Measurements from ENCODE around the gene MYH7B.

Gene MYH7B

DNA sequence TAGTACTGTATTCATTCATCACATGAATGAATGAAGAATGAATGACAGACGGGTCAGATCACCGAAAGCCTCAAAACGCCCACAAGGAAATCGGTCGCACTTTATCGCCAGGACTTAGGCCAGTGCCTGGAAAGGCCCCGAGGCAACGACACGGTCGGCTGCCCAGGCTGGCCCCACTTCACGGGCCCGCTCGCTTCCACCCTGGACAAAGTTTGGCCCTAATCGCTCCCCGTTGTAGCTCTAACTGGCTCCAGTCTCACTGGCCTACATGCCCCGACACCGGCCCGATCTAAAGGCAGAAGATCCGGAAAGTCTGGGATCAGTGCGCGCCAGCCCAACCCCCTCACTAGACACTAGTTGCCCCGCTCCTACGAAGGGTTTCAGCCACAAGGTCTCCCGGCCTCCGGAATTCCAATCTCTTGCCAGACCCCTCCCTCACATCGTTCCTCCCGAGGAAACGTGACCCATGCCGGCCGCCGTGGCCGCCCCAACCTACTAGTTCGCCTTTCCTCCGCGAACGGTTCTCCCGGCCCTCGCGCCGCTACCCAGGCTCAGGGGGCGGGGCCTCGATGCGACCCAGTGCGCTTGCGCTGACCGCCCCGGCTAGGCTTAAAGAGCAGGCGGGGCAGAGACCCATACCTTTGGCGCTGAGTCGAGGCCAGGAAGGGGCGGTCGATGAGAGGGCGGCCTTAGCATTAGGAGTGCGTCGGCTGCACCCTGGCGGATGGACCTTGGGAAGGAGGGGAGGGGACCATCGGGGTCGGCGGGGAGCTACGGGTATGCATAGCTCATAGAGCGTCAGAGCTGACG, at the start of gene MYH7B, which contains the start of gene GSS:
Gene MYH7B, plus strand, starts transcription at position 638 of the 810 bp plus-strand sequence. CDS start 22,138 bp downstream, outside the sequence.
Gene GSS, minus strand, starts transcription at position 576 of the 810 bp plus-strand sequence. CDS start 3,954 bp downstream, outside the sequence.
- peak; percentile 95 for DNase-seq (ENCODE audit: low read depth)

DNA sequence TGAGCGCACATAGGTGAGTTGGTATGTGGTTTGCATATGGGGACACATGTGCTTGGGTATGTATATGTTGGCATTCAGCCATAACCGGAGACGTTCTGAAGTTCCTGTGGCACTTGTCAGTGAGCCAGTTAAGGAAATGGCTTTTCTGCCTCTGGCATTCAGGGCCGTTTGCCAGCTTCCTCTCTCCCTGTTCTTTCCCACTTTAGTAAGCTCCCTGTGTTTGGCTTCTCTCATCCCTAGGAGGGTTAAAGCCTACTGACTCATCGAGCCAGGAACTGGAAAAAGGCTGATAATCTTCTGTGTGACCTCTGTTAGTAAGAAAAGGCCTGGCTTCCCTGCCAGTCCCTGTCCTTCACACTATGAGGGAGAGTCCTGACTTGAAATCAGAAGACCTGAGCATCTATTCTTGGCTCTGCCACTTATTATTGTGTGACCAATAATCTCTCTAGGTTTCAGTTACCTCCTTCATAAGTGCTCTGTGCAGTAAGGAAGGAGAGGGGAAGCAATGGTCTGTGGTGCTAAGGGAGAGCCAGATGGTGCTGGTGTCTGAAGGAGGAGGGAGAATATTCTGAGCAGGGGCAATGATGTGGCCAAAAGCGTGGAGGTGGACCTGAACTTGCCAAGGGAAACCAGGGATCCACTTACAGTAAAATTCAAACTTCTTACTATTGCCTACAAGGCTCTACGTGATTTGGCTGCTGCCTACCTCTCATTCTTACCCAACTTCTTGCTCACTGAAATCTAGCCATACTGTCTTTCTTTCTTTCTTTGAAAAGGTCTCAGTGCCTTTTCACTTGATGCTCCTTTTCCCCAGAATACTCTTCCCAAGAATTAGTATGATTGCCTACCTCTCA, 47.8 kb upstream of the MYH7B start:
- DNase-seq (ENCODE audit: low read depth), result peak; percentile 98

DNA sequence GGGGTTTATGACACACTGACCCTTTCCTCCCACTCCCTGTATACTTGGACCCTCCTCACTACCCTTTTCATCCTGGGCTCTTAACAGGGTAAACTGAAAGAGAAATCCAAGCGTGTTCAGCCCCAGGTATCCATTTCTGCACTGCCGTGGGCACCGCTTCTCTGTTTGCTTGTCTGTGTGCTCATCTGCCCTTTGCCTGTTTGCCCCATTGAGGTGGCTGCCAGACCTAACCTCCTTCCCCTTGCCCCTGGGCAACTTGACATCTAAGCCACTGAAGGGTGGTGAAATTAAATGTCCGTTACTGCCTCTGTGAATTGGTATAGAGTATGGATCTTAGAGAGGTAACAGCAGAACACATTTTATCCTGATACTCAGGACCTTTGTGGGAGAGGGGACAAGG, 40.5 kb upstream of the MYH7B start:
- no peak for DNase-seq (ENCODE audit: low read depth)

DNA sequence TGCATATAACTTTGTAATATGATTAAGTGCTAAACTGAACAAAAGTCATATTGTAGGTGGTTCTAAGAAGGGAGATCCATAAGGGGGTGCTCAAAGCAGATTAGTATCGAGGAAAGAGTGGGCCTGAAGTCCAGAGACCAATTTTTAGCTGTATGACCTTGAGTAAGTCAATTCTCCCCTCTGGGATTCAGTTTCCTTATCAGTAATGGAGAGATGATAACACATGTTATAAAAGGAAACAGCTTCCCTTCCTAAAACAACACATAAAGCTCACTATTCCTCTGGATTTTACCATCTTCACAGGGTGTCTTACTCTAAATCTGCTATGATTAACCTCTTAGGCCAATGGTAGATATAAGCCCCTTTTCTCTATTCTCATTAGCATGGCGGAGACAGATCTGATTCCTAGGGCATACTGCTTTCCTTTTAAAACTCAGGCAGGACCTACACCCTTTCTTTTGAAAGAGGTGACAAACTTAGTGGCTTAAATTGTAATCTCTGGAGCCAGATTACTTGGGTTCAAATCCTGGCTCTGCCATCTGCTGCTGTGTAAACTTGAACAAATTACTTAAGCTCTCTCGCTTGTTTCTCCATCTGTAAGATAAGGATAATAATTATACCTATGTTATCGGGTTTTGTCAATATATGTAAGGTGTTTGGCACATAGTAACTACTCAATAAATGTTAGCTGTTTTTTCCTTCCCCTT, 39.8 kb upstream of the MYH7B start:
- DNase-seq (ENCODE audit: low read depth), result no peak

DNA sequence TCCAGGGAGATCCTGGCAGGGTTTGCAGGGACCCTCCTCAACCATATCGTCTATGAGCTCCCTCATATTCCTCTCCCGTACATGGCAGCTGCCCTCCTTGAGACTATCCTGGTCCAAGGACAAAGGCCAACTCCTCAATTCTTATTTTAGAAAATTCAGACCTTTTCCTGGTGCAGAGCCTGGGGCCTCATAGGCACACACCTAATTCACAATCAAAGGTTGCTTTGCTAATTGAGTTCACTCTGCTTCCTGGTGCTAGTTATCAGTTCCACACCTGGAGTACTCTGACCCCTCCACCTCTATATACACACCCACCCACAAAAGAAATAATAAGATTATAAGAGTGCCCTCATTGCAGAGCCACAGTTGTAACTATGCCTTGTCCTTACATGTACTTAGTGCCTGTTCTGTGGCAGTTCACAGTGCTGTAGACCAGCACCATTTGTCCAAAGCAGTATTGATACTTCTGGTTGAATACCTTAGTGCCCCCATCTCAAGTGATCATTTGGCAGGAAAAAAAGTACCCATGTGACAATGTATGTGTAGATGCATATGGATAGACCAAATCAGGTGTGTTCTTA, 38.8 kb upstream of the MYH7B start:
- DNase-seq (ENCODE audit: low read depth), result no peak

DNA sequence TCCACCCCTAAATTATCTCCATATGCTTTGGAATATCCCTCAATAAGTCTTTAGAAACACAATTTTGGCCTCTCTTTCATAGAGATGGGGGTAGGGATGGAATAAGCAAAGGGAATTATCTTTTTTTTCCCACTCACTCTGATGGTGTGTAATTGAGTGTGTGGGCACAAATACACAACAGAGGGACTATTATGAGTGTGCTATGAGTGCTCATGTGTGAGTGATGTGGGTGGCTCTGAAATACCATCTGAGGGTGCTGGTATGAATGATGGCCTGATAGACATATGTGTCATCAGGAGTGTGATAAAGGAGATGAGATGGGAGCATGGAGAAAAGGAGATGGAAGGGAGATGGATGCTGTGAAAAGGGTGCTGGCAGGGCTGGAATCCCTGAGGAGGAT, 35.6 kb upstream of the MYH7B start:
- DNase-seq (ENCODE audit: low read depth), result no peak

DNA sequence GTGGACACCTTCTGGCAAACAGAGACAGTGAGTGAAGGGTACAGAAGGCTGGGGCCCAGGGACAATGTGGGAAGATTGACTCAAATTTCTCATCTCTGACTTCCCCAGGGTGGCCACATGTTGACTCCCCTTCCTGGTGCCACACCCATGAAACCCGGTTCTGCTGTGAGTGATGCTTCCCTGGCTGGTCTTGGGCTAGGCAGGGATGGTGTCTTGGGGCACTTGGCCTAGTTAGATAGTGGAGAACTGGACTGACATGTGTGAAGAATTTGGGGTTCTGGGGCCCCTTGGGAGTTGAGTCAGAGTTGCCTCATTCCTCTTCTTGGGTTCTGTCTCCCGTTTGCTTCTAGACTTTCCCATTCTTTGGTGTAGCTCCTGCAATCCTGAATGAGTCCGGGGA, 34.2 kb upstream of the MYH7B start:
- DNase-seq (ENCODE audit: low read depth), result no peak

DNA sequence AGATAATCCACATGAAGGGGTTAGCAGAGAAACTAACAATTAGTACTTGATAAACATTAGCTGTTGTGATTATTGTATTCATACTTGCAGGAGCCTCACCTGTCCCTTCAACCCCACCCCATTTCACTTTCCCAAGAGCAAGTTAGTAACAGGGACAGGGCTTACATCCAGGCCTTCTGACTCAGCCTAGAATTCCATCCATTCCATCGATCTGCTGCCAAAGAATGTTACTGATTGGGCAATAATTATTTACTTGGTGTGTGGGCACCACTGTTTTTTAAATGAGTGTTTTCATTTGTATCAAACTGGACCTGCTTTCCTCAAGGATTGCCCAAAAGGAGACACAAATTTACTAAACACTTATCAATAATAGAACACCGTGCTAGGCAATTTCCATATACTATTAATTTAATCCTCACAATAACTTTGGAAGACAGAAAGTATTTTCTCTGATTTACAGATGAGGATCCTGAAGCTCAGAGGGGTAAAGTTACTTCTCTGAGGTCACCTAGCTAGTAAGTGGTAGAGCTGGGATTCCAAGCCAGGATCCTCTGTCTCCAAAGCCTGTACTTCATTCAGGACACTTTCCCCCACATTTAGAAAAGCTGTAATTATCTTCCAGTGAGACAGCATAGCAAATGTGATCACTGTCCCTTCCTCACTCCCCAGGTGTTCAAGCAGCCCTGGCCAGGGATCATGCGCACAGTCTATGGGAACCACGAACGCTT, 32.9 kb upstream of the MYH7B start:
- peak; percentile 86 for DNase-seq (ENCODE audit: low read depth)

DNA sequence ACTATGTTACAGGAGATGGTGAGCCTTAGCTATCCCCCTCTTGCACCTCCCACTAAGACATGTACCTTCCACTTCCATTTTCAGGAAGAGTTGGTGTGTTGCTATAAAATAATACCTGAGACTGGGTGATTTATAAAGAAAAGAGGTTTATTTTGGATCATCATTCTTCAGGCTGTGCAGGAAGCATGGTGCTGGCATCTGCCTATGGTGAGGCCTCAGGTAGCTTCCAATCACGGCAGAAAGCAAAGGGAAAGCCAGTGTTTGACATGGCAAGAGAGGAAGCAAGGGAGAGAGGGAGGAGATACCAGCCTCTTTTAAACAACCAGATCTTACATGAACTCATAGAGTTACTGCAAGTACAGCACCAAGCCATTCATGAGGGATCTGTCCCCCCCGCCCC, 32.3 kb upstream of the MYH7B start:
- DNase-seq (ENCODE audit: low read depth), result no peak

DNA sequence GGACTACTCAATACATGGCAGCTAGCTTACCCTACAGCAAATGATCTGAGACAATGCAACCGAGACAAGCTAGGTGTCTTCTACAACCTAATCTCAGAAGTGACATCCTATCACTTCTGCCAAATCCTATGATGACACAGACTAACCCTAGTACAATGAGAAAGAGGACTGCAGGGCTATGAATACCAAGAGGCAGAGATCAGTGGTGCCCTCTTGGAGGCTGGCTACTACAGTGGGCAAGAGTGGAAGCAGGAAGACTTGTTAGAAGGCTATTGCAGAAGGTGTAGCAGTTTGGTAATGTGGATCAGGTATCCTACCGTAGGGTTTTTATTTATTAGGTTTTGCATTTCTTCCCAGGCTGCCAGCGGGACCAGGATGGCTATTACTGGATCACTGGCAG, 30.3 kb upstream of the MYH7B start:
- DNase-seq (ENCODE audit: low read depth), result no peak

DNA sequence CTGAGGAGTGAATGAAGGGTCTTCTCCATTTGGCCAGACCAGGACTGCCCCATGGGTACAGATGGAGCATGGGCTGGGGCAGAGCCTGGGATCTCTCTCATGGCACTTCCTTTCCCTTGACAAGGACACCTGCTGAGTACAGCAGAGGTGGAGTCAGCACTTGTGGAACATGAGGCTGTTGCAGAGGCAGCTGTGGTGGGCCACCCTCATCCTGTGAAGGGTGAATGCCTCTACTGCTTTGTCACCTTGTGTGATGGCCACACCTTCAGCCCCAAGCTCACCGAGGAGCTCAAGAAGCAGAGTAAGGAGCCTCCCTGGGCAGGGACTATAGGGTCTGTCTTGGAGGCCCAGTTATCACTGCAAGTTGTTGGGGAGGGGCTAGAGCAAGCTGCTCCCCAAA, 29.7 kb upstream of the MYH7B start:
- DNase-seq (ENCODE audit: low read depth), result no peak

DNA sequence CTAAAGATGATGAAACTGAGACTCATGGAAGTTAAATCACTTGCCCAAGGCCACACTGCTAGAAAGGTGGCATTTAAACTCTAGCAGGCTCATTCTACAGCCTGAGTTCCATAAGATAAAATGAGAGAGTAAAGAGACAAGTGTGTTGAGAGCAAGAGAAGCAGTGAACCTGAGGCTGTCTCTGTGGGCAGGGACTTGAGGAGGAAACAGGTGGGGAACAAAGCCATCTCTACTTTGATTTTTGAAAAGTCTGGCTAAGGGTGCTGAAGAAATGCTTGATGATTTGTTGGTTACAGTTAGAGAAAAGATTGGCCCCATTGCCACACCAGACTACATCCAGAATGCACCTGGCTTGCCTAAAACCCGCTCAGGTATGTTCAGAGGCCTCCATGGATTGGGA, 29.1 kb upstream of the MYH7B start:
- no peak for DNase-seq (ENCODE audit: low read depth)

DNA sequence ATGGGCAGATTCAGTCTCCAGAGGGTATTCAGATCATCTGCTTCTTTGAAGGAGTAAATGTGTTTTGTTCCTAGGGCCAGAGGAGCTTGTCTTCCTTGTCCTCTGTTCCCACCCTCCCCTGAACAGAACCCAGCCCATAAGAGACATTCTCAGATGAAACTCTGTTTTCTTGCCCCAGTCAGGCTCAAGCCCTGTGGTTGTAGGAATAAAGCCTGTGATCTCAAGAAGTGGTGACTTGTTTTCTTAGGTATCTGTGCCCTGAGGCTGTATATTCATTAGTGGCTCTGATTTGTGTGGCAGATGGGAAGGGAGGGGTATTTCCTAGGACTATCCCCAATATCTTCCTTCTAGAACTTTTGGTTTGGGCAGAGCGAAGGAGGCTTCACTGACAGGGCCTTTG, 27.9 kb upstream of the MYH7B start:
- peak; percentile 80 for DNase-seq (ENCODE audit: low read depth)

DNA sequence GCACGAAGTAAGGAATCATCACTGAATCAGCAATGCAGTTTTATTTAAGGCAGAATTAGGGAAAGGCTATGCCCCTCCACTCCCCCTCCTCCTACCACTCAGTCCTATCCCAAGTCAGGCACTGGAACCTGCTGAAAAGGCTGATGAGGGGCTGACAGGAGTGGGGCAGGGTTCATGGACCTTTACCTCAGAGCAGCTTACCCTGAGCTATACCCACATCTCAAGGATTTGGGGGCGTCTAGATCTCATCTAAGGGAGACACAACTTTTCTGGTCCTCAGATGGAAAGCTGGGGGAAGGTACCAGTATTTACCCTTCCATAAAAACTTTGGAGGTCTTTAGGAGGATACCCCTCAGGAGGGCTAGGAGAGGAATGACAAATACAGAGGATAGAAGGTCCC, 27.3 kb upstream of the MYH7B start:
- no peak for DNase-seq (ENCODE audit: low read depth)

DNA sequence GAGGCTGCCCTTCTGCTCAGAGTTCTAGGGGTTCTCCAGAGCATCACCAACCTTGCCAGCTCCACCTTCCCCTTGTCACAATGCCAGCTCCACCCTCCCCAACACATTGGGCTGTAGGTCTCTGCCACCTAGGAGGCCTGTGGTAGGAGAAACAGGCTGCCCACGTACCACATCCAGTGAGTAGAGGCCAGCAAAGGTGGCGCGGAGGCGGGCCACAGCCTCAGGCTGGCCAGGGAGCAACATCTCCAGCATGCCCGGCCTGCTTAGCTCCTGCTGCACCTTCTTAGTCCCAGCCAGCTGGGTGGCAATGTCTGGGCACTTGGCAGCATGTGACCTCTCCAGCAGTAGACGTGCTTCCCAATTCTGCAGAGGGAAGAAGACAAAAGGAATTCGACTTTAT, 23.9 kb upstream of the MYH7B start:
- no peak for DNase-seq (ENCODE audit: low read depth)

DNA sequence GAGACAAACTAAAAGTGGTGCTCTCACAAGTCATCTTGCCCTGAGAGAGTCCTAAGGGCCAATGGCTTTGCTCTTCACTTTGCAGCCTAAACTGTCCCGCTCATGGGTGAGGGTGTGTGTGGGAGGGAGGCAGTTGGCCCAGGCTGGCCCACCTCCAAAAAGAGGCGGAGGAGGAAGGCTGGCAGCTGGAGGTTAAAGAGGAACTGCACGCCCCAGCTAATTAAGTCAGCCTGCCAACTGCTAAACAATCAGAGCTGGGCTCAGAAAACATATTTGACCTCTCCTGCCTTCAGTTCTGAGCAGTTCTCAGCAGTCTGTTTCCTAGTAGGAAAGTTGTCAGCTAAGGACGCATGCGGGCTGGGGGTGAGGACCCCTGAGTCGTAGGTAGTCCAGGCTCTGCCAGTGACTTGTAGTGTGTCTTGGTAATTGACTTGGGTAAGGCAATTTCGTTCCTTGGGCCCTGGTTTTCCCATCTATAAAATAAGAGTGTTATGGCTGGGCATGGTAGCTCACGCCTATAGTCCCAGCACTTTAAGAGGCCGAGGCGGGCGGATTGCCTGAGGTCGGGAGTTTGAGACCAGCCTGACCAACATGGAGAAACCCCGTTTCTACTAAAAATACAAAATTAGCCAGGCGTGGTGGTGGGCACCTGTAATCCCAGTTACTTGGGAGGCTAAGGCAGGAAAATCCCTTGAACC, 17.1 kb upstream of the MYH7B start:
- no peak for DNase-seq (ENCODE audit: low read depth)

DNA sequence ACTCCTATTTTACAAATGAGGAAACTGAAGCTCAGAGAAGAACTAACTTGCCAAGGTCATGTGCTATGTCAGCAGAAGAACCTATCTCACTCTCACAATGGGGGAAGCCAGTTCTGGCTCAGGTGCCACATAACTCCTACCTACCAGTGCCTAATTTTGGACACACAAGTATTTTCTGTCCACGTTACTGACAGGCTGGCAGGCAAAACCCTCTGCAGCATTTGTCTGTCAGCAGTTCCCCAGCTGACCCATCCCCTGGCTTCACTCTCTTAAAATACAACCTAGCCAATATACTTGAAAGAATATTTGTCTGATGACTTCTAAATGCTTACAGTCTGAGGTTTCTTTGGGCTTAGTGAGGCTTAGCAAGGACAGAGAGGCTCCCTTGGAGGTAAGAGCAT, 15.6 kb upstream of the MYH7B start:
- DNase-seq (ENCODE audit: low read depth), result no peak

DNA sequence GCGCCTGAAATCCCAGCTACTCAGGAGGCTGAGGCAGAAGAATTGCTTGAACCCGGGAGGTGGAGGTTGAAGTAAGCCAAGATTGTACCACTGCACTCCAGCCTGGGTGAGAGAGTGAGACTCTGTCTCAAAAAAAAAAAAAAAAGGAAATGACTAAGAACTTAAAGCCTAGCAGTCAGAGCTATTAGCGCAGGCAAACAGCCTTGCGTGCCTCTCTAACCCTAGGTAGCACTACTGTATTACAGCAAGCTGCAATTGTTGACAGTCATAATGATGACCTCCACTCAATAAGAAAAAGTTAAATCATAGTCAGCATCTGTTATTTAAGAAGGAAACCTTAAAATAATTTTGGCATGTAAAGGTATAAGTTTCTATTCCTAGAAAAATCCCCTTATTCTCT, 14.4 kb upstream of the MYH7B start:
- no peak for DNase-seq (ENCODE audit: low read depth)

DNA sequence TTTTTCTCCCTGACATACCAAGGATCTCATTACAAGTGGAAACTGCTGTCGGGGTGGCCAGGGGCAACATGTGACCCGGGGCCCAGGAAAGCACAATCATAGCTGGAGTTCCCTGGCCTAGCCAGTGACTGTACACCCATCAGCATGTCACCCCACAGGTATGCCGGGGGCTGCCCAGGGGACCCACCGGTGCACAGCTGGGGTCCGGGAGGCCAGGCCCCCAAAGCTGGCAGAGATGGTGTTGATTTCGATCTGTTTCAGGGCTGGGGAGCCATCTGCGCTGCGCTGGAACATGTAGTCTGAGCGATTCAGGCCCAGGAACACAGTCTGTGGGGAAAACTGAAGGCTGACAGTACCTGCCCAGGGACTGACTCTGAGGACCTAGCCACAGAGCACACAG, 13.4 kb upstream of the MYH7B start:
- DNase-seq (ENCODE audit: low read depth), result no peak

DNA sequence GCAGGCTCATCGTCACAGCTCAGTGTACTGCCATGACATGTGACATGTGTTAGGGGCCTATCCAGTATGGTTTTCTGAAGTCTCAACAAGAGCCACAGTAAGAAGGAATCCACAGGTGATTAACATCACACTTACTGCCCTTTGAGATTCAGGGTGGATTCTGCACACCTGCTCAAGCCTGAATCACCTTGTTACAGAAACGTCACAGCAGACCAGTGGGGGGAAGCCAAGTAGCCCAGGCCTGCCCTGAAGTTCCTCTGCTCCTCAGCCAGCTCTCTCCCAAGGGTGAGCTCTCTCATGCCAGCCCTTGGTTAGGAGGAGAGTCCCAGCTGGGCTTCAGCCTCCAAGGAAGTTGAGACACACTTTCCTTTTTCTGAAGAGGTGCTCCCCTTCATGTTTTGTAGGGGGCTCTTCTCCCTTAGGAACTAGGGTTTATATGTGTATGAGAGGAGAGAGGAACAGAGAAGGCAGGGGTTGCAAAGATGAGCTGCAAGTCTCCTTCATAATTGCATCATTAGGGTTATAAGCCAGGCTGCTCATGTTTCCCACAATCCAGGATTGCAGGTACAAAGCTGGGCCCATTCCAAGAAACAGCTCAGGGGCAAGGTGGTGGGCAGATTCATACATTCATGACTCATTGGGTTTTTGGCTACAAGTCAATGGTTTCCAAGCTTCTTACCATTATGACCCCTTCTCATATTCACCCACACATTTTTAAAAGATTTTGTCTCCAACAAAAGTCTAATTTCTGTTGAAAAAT, 11.7 kb upstream of the MYH7B start:
- DNase-seq (ENCODE audit: low read depth), result no peak

All from EH (cell line).